ENCODE data around the gene MSANTD7.

DNA sequence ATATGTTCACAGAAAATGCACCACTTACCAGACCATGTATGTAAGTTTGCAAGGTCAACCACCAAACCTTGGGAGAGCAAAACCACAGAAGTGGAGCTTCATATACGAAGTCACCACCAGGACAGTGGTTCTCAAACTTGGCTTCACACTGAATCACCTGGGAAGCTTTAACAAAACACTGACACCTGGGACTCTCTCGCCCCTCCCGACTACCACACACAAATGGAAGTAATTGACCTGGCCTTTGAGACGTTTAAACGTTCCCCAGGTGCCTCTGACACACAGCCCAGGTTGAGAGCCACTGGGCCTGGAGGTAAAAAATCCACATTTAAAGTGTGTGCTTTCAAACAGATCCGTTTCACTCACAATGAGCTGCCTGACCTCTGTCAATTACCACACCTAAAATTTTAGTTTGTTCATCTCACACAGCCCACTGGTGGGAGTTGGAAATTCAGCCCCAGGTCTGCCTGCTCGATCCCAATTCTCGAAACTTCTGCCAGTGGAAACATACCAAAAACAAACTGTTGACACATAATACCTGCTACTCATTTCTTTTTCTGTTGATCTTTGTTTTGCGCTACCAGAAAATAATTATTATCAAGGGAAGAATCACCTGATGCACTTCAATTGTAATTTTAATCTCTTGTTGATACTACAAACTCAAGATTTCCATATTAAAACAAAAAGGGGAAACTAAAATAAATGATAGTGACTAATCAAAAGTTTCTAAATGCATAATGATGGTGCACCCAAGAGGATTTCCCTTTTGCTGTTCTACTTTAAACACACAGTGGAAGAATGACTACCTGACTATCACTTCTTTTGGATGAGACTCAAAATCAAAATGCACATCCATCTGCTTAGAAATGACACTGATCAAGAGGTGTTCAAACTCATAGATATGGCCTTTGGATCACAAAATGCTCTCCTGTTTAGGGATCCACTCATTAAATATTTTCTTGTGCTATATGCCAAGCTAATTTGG, 26.8 kb upstream of the MSANTD7 start:
- TF ChIP-seq, protein P1, sequence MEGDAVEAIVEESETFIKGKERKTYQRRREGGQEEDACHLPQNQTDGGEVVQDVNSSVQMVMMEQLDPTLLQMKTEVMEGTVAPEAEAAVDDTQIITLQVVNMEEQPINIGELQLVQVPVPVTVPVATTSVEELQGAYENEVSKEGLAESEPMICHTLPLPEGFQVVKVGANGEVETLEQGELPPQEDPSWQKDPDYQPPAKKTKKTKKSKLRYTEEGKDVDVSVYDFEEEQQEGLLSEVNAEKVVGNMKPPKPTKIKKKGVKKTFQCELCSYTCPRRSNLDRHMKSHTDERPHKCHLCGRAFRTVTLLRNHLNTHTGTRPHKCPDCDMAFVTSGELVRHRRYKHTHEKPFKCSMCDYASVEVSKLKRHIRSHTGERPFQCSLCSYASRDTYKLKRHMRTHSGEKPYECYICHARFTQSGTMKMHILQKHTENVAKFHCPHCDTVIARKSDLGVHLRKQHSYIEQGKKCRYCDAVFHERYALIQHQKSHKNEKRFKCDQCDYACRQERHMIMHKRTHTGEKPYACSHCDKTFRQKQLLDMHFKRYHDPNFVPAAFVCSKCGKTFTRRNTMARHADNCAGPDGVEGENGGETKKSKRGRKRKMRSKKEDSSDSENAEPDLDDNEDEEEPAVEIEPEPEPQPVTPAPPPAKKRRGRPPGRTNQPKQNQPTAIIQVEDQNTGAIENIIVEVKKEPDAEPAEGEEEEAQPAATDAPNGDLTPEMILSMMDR (IDR thresholded peaks at IDR 0.05), result no peak
- no peak for TF ChIP-seq POLR2A (IDR thresholded peaks at IDR 0.05)

All from adrenal gland (tissue), 5 donors.